DOHH2 (cell line): Measurements from ENCODE around the gene TPST1.

Experiments
- H3F3A ChIP-seq: fragments of 200-600 bp; sonication (generic), shearing (Covaris generic); 2 replicates; pipeline ENCODE4 v1.6.0; 2016; ENCODE audit warnings: antibody characterized with exemption, mild to moderate bottlenecking; ENCODE audit not compliant: control insufficient read depth, insufficient read depth
- H3K27ac ChIP-seq: fragments of 200-600 bp; sonication (generic); 2 replicates; pipeline ENCODE4 v1.5.1; 2014; ENCODE audit warnings: low read depth, mild to moderate bottlenecking, low read length, moderate library complexity
- H3K27me3 ChIP-seq: fragments of 200-600 bp; sonication (generic); 2 replicates; pipeline ENCODE4 v1.6.1; 2014; ENCODE audit warnings: mild to moderate bottlenecking, low read length, mixed read lengths; ENCODE audit not compliant: control insufficient read depth
- H3K36me3 ChIP-seq: fragments of 200-600 bp; sonication (generic); 2 replicates; pipeline ENCODE4 v1.6.1; 2014; ENCODE audit warnings: mild to moderate bottlenecking, low read length, moderate library complexity, mixed read lengths; ENCODE audit not compliant: control insufficient read depth
- H3K4me1 ChIP-seq: fragments of 200-600 bp; sonication (generic); 2 replicates; pipeline ENCODE4 v1.6.1; 2014; ENCODE audit warnings: mild to moderate bottlenecking, low read length, mixed read lengths; ENCODE audit not compliant: control insufficient read depth
- H3K4me2 ChIP-seq: fragments of 200-600 bp; sonication (generic); 2 replicates; pipeline ENCODE4 v1.6.0; 2014; ENCODE audit warnings: mild to moderate bottlenecking, low read length, moderate library complexity
- H3K4me3 ChIP-seq: fragments of 200-600 bp; sonication (generic); 2 replicates; pipeline ENCODE4 v1.5.1; 2014; ENCODE audit warnings: mild to moderate bottlenecking, low read length, mixed read lengths
- H3K79me2 ChIP-seq: fragments of 200-600 bp; sonication (generic); 2 replicates; pipeline ENCODE4 v1.6.1; 2014; ENCODE audit warnings: mild to moderate bottlenecking, low read length, mixed read lengths; ENCODE audit not compliant: control insufficient read depth
- H3K9me2 ChIP-seq: fragments of 200-600 bp; sonication (generic); replicated peaks from 2 replicates; pipeline ENCODE4 v1.6.1; 2014; ENCODE audit warnings: mild to moderate bottlenecking, low read length, mixed read lengths; ENCODE audit not compliant: control insufficient read depth
- H3K9me3 ChIP-seq: fragments of 200-600 bp; sonication (generic); 2 replicates; pipeline ENCODE4 v1.6.1; 2014; ENCODE audit warnings: antibody characterized with exemption, low read length, mixed read lengths; ENCODE audit not compliant: control insufficient read depth, insufficient read depth
- H4K20me1 ChIP-seq: fragments of 200-600 bp; sonication (generic); 2 replicates; pipeline ENCODE4 v1.6.0; 2014; ENCODE audit warnings: low read depth, mild to moderate bottlenecking, antibody characterized with exemption, low read length, moderate library complexity; ENCODE audit not compliant: control insufficient read depth, insufficient read depth
- EZH2phosphoT487 ChIP-seq: fragments of 200-600 bp; sonication (generic); IDR thresholded peaks from 2 replicates; pipeline ENCODE4 v1.6.1; 2017; ENCODE audit warnings: borderline replicate concordance, mild to moderate bottlenecking, antibody characterized with exemption, low read length, moderate library complexity, mixed read lengths
- TF ChIP-seq, protein P1 (sequence below): fragments of 200-600 bp; sonication (generic); IDR thresholded peaks from one replicate; pipeline ENCODE4 v1.5.1; 2014; ENCODE audit warnings: antibody characterized with exemption, mild to moderate bottlenecking, low read depth, low read length; ENCODE audit not compliant: poor library complexity, severe bottlenecking

TPST1 gene

DNA sequence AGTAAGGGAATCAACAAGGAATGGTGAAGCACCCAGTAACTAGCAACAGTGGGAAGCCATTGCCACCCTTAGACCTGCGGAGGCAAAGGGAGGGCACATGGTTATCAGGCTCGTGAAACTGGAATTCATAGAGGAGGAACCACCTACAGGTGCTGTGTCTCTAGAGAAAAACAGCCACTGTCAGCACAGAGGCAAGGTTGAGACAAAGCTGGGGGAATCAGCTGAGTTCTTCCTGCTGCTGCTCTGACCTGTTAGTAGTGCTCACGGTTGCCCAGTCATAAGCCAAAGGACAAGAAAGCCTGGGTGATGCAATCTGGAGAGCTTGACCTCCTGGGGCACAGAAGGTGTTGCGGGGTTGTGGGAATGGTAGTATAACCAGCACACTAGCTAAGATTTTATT lies 110.1 kb downstream of the TPST1 start:
- no peaks in the 10 kb centered on the region for H3K9me2 ChIP-seq
- H3K4me1 ChIP-seq, result no peaks in the 10 kb centered on the region
- H3K9me3 ChIP-seq, result no peaks in the 10 kb centered on the region
- no peaks in the 10 kb centered on the region for H4K20me1 ChIP-seq
- H3K79me2 ChIP-seq, result no peaks in the 10 kb centered on the region
- H3K27me3 ChIP-seq, result peaks cover 19% of the 10 kb centered on the region
- TF ChIP-seq, protein P1, sequence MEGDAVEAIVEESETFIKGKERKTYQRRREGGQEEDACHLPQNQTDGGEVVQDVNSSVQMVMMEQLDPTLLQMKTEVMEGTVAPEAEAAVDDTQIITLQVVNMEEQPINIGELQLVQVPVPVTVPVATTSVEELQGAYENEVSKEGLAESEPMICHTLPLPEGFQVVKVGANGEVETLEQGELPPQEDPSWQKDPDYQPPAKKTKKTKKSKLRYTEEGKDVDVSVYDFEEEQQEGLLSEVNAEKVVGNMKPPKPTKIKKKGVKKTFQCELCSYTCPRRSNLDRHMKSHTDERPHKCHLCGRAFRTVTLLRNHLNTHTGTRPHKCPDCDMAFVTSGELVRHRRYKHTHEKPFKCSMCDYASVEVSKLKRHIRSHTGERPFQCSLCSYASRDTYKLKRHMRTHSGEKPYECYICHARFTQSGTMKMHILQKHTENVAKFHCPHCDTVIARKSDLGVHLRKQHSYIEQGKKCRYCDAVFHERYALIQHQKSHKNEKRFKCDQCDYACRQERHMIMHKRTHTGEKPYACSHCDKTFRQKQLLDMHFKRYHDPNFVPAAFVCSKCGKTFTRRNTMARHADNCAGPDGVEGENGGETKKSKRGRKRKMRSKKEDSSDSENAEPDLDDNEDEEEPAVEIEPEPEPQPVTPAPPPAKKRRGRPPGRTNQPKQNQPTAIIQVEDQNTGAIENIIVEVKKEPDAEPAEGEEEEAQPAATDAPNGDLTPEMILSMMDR, result no peak
- no peak for TF ChIP-seq EZH2phosphoT487
- no peak overlapping the region for H3K4me3 ChIP-seq
- H3K4me2 ChIP-seq, result no peak overlapping the region
- H3K36me3 ChIP-seq, result no peaks in the 10 kb centered on the region
- H3F3A ChIP-seq, result no peaks in the 10 kb centered on the region
- H3K27ac ChIP-seq, result no peak overlapping the region

DNA sequence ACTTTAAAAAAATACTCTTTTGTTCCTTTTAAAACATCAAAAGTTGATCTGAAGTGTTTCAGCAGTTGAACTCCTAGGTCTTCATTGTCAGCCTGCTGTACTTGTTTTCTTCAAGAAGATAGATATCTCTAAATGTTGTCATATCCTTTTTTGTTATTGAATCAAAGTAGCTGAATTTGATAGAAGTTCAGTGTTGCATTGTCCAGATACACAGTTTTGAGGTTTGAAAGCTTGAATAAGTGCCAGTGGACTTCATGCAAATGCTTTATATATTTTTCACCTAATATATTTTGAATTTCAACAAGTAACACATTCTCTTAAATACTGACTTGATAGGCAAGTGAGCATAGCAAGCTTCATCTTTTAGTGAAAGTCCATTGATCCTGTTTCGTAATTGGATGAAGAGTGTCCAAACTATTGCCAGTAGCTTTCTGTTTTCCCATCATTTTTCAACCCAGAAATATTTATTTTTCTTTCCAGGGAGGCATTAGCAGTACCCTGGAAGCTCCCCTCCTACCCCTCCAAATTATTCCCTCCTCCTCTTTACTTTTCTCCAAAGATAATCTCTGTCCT lies 114.4 kb downstream of the TPST1 start:
- H4K20me1 ChIP-seq, result no peaks in the 10 kb centered on the region
- no peaks in the 10 kb centered on the region for H3K36me3 ChIP-seq
- no peaks in the 10 kb centered on the region for H3K79me2 ChIP-seq
- peaks cover 12% of the 10 kb centered on the region for H3K27me3 ChIP-seq
- no peaks in the 10 kb centered on the region for H3F3A ChIP-seq
- H3K27ac ChIP-seq, result no peak overlapping the region
- no peak overlapping the region for H3K4me2 ChIP-seq
- H3K4me1 ChIP-seq, result no peaks in the 10 kb centered on the region
- no peak for TF ChIP-seq EZH2phosphoT487
- TF ChIP-seq, protein P1, result no peak
- H3K9me3 ChIP-seq, result 0 out of 2 replicates have a peak, but pooled peaks cover 3% of the 10 kb centered on the region
- H3K4me3 ChIP-seq, result no peak overlapping the region
- H3K9me2 ChIP-seq, result no peaks in the 10 kb centered on the region

DNA sequence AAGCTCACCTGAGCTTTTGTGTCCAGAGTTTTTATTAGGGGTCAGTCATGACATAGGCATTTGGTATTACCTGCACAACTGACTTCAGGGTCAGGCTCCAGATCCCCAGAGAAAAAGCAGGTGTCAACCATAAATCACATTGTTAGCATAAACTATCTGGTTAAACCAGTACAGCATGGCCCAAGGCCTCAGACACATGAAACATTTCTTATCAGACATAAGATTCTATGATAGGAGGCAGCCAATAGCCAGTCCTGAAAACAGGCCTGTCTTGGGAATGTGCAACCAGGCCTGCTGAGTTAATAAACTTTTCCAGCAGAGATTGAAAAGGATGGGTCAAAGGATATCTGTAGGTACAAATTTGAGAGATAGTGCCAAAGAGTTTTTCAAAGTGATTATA lies 116.1 kb downstream of the TPST1 start:
- Histone ChIP-seq H3K27me3 (peaks cover 6% of the 10 kb centered on the region; the same call in 1 of the 2 replicates), H3K4me3 (no peak overlapping the region), H3K79me2 (no peaks in the 10 kb centered on the region), H3K36me3 (no peaks in the 10 kb centered on the region), H3K27ac (no peak overlapping the region), H3K4me1 (no peaks in the 10 kb centered on the region), H3K9me2 (no peaks in the 10 kb centered on the region), H3K9me3 (0 out of 2 replicates have a peak, but pooled peaks cover 3% of the 10 kb centered on the region), H4K20me1 (no peaks in the 10 kb centered on the region), H3F3A (no peaks in the 10 kb centered on the region), H3K4me2 (no peak overlapping the region)
- TF ChIP-seq, protein P1, result no peak
- no peak for TF ChIP-seq EZH2phosphoT487
